Hematopoietic multipotent progenitor cell treated with erythropoietin and hydrocortisone succinate and interleukin-3 and kit ligand, for 15 days (in vitro differentiated cells): ENCODE results near the gene BSG.
"Not testable (repeated sequence)": the region's sequence is repeated elsewhere in the genome, so short reads cannot be mapped to it uniquely, and the experiment has no call there.

ENCODE experiments used
- DNase-seq: peaks from one replicate; pipeline ENCODE4 v3.0.0-alpha.2; 2015; ENCODE audit warnings: low spot score

BSG gene

GRCh38 chr19:604355-604754 lies 32.0 kb downstream of the BSG start:
- DNase-seq: peak; percentile 29

DNA sequence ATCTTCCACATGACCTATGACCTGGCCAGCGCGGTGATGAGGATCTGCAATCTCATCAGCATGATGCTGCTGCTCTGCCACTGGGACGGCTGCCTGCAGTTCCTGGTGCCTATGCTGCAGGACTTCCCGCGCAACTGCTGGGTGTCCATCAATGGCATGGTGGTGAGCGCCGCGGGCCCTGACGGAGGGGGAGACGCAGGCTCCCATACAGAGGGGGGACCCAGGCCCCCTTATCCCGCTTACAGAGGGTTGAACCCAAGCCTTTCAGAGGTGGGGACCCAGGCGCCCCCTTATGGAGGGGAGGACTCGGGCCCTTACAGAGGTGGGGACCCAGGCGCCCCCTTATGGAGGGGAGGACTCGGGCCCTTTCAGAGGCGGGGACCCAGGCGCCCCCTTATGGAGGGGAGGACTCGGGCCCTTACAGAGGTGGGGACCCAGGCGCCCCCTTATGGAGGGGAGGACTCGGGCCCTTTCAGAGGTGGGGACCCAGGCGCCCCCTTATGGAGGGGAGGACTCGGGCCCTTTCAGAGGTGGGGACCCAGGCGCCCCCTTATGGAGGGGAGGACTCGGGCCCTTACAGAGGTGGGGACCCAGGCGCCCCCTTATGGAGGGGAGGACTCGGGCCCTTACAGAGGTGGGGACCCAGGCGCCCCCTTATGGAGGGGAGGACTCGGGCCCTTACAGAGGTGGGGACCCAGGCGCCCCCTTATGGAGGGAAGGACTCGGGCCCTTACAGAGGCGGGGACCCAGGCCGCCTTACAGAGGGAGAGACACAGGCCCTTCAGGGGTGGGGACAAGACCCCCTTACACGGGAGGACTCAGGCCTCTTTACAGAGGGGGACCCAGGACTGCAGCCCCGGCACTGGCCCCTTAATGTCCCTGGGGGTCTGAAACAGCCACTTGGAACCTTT lies 32.9 kb downstream of the BSG start:
- DNase-seq: not testable (repeated sequence)

GRCh38 chr19:607301-608154 lies 35.1 kb downstream of the BSG start:
- DNase-seq: no peak

- no peak for DNase-seq
Observed at GRCh38 chr19:608155-609003, 36.0 kb downstream of the BSG start.

- DNase-seq: no peak
Observed at GRCh38 chr19:609004-609346, 36.6 kb downstream of the BSG start.

GRCh38 chr19:610071-610800 lies 37.8 kb downstream of the BSG start:
- no peak for DNase-seq

- DNase-seq: no peak
Observed at GRCh38 chr19:610801-611480, 38.5 kb downstream of the BSG start.

- no peak for DNase-seq
Observed at GRCh38 chr19:611481-611868, 39.1 kb downstream of the BSG start.

- DNase-seq: no peak
Observed at GRCh38 chr19:612941-613340, 40.5 kb downstream of the BSG start.

DNA sequence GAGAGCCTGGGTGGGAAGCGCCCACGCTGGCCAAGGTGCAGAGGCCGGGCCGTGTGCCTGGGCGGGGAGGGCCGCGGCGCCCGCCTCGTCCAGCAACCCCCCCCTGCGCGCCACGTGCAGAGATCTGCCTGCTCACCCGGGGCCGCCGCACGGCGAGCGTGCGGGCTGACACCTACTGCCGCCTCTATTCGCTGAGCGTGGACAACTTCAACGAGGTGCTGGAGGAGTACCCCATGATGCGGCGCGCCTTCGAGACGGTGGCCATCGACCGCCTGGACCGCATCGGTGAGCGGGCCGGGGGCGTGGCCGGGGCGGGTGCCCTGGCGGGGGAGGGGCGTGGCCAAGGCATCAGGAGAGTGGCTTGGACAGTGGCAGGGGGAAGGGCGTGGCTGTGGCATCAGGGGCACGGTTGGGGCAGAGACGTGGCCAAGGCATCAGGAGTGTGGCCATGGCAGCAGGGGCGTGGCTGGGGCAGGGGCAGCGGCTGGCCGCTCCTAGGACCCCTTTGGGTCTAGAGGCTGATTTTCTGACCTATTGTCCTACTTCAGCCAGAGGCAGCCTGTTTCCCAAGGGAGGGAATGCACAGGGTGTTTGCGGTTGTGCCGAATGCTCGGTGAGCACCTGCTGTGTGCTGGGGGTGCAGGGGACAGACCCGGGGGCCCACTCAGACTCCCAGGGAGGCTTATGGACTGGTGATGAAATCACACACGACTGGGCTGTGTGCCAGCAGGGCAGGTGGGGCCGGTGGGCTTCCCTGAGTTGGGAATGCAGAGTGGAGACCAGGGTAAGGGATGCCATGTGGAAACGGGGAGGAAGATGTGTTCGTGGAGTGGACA lies 41.6 kb downstream of the BSG start:
- no peak for DNase-seq

- DNase-seq: no peak
Observed at GRCh38 chr19:615619-616018, 43.2 kb downstream of the BSG start.

DNA sequence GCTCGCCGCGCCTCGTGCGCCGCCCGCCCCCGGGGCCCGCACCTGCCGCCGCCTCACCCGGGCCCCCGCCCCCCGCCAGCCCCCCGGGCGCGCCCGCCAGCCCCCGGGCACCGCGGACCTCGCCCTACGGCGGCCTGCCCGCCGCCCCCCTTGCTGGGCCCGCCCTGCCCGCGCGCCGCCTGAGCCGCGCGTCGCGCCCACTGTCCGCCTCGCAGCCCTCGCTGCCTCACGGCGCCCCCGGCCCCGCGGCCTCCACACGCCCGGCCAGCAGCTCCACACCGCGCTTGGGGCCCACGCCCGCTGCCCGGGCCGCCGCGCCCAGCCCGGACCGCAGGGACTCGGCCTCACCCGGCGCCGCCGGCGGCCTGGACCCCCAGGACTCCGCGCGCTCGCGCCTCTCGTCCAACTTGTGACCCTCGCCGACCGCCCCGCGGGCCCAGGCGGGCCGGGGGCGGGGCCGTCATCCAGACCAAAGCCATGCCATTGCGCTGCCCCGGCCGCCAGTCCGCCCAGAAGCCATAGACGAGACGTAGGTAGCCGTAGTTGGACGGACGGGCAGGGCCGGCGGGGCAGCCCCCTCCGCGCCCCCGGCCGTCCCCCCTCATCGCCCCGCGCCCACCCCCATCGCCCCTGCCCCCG lies 43.8 kb downstream of the BSG start:
- DNase-seq: no peak

DNA sequence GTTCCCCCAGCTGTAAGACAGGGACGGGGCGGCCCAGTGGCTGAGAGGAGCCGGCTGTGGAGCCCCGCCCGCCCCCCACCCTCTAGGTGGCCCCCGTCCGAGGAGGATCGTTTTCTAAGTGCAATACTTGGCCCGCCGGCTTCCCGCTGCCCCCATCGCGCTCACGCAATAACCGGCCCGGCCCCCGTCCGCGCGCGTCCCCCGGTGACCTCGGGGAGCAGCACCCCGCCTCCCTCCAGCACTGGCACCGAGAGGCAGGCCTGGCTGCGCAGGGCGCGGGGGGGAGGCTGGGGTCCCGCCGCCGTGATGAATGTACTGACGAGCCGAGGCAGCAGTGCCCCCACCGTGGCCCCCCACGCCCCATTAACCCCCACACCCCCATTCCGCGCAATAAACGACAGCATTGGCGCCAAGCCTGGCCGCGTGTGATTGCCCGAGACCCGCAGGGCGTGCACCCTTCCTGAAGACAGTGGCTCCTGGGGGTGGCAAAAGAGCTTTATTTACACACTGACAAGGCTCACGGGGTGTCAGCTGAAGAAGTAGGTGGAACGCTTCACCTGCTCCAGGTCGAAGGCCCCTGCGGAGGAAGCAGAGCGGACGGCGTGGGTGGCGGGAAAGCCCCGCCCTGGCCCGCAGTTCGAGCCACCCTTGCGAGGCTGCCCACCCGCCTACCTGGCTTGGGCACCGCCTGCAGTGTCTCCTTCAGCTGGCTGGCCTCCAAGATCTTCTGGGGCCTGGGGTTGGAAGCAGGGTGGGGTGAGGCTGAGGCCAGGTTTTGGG lies 44.5 kb downstream of the BSG start:
- DNase-seq: no peak

DNA sequence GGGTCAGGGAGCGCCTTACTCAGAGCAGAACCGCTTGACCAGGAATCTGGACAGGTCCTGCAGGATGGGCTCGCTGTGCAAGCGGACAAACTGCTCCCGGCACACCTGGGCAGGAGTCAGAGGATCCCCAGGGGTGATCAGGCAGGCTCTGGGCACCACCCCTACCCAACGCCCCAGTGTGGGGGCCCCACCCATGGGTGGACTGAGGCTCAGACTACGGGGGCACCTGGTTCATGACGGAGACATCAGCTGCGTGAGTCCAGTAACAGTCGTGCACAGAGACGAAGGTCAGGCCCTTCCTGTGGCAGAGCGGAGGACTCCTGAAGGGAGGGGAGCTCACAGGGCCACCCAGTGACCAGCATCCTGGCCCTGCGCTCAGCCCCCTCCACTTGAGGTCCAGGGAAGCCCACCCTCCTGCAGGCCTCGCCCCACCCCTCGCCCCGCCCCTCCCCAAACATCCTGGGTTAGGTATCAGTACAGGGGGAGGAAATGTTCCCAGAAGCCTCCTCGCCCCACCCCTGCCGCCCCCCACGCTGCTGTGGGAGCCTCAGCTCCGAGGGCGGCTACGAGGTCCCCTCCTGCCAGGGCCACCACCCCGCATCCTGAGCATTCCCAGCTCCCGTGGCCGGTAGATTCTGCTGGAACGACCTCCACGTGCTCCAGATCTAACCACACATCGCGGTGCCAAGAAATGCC lies 45.3 kb downstream of the BSG start:
- no peak for DNase-seq

GRCh38 chr19:618247-618619 lies 45.8 kb downstream of the BSG start:
- DNase-seq: no peak

GRCh38 chr19:618674-619285 lies 46.4 kb downstream of the BSG start:
- DNase-seq: no peak

GRCh38 chr19:619286-620002 lies 47.0 kb downstream of the BSG start:
- no peak for DNase-seq
